ENCODE data around the gene AIFM2. TPM values are rescaled to one million over a fixed set of nuclear protein-coding genes. Genes with fewer than 3 reads are reported as not detected.

The AIFM2 gene
- total and polyA plus RNA-seq, 2 of the 13 experiments (the other 11 are each of a cell fraction or from before 2014, with no cell fraction given) = 20.3 to 29.5 TPM

- TF ChIP-seq KMT2A (CRISPR knock-in tag; IDR thresholded peaks at IDR 0.05) (no peak), TERF1 (CRISPR knock-in tag; IDR thresholded peaks at IDR 0.05) (no peak), ARNT (IDR thresholded peaks at IDR 0.05) (no peak), ATF6 (CRISPR knock-in tag; conservative IDR thresholded peaks at IDR 0.05) (no peak), NR3C1 (CRISPR knock-in tag; IDR thresholded peaks at IDR 0.05) (no peak), CSRNP1 (CRISPR knock-in tag; IDR thresholded peaks at IDR 0.05) (peak; percentile 33), ZNF318 (CRISPR knock-in tag; IDR thresholded peaks at IDR 0.05) (no peak), NFYB (CRISPR knock-in tag; IDR thresholded peaks at IDR 0.05) (no peak; the same call in 1 of the 2 replicates), HNF1B (CRISPR knock-in tag; IDR thresholded peaks at IDR 0.05) (peak; percentile 90), IRX3 (CRISPR knock-in tag; IDR thresholded peaks at IDR 0.05; ENCODE audit: borderline replicate concordance, low read depth) (no peak), HOXA3 (CRISPR knock-in tag; IDR thresholded peaks at IDR 0.05) (peak; percentile 94)
These were observed at the start of gene AIFM2 (continued) for GRCh38 chr10:70132098-70133029.

All from HepG2 (cell line).